Measurements from ENCODE around the gene SCG2. TPM values are rescaled to one million over a fixed set of nuclear protein-coding genes. Genes with fewer than 3 reads are reported as not detected.

The SCG2 gene, protein sequence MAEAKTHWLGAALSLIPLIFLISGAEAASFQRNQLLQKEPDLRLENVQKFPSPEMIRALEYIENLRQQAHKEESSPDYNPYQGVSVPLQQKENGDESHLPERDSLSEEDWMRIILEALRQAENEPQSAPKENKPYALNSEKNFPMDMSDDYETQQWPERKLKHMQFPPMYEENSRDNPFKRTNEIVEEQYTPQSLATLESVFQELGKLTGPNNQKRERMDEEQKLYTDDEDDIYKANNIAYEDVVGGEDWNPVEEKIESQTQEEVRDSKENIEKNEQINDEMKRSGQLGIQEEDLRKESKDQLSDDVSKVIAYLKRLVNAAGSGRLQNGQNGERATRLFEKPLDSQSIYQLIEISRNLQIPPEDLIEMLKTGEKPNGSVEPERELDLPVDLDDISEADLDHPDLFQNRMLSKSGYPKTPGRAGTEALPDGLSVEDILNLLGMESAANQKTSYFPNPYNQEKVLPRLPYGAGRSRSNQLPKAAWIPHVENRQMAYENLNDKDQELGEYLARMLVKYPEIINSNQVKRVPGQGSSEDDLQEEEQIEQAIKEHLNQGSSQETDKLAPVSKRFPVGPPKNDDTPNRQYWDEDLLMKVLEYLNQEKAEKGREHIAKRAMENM
- 1.3 and 36.4 TPM in 2 replicates for total RNA-seq (ENCODE audit: low replicate concordance)

DNA sequence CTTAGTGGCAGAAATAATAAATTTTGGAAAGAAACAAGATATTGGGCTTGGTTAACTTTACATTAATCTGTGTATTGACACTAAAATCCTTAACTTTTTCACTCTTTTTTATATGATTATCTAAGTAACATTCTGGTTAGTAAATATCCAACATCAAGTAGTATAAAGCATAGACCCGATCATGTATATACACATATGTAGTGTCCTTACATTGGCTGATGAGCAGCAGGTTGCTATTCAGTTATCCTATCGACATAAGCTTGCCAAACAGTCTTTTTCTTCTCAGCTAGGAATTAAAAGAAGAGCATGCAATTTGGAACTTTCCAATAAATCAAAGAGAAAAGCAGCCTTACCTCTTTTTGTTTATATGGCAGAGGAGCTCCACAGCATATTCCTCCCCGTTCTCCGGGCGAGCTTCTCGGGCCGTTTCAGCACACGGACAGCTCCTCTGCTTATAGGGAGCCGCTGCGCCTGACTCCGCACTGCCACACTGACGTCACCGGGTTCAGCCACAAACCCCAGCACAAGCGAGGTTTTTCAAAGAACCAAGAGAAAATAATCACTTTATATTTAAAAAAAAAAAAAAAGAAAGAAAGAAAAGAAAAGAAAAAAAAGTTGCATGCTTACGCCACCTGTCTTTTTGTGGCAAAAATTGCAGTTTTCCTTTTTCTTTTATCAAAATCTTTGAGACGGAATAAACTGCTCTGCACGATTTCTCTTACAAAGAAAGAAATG is at the start of gene SCG2:
Gene SCG2, minus strand, starts transcription at position 430 of the 735 bp plus-strand sequence. CDS start 3,079 bp downstream, outside the sequence.

Other genes with a start within 250 kb of the SCG2 start
- gene AP1S3, start 235.2 kb upstream of the SCG2 start, total RNA-seq (ENCODE audit: low replicate concordance): 1.6 and 9.6 TPM in 2 replicates